ENCODE data around the gene ATOH8.
"Not testable (repeated sequence)": the region's sequence is repeated elsewhere in the genome, so short reads cannot be mapped to it uniquely, and the experiment has no call there.

ATOH8 gene

DNA sequence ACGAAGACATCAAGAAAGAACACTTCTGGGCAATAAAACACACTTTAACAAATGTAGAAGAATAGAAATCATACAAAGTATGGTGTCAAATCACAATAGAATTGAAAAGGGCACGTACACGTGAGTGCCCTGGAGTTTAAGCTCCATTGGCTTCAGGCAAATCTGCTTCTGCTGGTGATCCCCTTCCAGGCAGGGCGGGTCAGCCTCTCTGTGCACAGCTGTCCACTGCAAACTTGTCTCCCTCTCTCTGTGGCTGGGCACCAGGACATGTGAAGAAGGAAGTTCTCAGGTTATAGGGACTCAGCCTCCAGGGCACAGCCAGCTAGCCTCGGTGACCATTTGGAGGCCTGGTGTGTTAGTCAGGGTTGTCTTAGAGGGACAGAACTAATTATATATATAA, 69.0 kb downstream of the ATOH8 start:
- DNase-seq (ENCODE audit: low spot score) = no peak
- ChIA-PET CTCF (interaction anchor here (0.6 to 1.3 kb wide), 3 partner anchors 9 to 257 kb away, joined by 3 to 5 read pairs (median 4); no protein-coding TSS in a partner anchor), POLR2A (ENCODE audit: low non-redundant PET) (no interaction called here)
- TF ChIP-seq, protein P1, sequence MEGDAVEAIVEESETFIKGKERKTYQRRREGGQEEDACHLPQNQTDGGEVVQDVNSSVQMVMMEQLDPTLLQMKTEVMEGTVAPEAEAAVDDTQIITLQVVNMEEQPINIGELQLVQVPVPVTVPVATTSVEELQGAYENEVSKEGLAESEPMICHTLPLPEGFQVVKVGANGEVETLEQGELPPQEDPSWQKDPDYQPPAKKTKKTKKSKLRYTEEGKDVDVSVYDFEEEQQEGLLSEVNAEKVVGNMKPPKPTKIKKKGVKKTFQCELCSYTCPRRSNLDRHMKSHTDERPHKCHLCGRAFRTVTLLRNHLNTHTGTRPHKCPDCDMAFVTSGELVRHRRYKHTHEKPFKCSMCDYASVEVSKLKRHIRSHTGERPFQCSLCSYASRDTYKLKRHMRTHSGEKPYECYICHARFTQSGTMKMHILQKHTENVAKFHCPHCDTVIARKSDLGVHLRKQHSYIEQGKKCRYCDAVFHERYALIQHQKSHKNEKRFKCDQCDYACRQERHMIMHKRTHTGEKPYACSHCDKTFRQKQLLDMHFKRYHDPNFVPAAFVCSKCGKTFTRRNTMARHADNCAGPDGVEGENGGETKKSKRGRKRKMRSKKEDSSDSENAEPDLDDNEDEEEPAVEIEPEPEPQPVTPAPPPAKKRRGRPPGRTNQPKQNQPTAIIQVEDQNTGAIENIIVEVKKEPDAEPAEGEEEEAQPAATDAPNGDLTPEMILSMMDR (conservative IDR thresholded peaks at IDR 0.05; ENCODE audit: low read depth) = no peak
- no peak overlapping the region for H3K27ac ChIP-seq

DNA sequence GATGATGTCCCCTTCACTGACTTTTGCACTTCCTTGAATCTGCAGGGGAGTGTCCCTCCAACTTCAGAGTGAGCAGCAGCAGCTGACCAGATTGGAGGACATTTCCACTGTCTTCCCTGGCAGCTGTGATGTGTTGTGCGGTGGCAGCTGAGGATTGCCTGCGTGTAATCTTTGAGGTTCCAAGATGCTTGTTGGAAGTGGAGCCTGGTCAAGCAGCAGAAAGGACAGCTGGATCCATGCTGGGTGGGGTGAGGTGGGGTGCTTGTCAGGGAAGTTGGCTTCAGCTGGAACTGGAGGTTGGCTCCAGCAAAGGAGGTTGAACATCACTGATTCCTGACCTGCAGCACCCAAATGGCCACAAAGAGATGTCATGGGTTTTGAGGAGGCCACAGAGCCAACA, 70.2 kb downstream of the ATOH8 start:
- TF ChIP-seq, protein P1 (conservative IDR thresholded peaks at IDR 0.05; ENCODE audit: low read depth) = no peak
- ChIA-PET POLR2A (ENCODE audit: low non-redundant PET) (no interaction called here), CTCF (interaction anchor here (1.0 kb wide), 1 partner anchor 9 kb away, joined by 4 read pairs; no protein-coding TSS in a partner anchor)
- H3K27ac ChIP-seq = no peak overlapping the region
- no peak for DNase-seq (ENCODE audit: low spot score)

DNA sequence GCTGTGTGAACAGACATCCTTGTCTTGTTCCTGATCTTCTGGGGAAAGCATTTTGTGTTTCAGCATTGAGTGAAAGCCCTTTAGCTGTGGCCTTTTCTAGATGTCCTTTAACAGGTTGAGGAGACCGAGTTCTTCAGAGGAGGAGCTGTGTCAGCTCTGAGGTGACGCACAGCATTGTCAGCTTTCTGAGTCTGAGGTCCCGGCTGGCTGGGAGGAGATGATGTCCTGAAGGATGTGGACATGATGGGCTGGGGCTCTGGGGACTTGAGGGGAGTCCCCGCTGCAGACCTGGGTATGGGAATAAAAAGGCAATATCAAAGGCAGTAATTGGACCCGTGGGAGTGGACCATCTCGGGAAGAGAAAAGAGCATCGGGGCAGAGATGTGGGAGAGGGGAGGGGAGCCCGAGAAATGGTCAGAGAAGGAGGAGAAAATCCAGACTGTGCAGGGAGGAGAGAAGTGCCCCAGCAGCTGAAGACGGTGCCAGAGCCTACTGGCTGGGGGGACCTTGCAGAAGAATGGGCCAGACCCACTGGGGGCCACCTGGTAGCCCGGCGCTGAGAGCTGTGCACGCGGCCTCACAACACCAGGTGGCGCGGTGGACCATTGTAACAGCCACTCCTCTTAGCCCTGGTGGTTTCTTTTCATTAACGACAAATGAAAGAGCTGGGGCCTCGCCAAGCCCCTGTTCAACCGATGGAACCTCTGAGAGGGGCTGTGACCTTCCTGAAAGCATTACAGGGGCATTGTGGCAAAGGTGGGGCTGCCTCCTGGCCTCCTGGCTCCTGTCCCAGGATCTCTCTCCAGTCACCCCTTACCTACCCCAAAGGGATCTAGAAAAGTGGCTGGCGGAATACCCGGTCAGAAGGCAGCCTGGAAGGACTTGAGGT, 73.4 kb downstream of the ATOH8 start:
- no peak overlapping the region for H3K27ac ChIP-seq
- TF ChIP-seq, protein P1 (conservative IDR thresholded peaks at IDR 0.05; ENCODE audit: low read depth) = peak; percentile 86
- CTCF ChIA-PET = interaction anchor here (0.5 to 3.3 kb wide), 27 partner anchors 9 to 339 kb away, joined by 3 to 43 read pairs (median 4); partner anchors contain the start of gene ST3GAL5
- peak; percentile 78 for DNase-seq (ENCODE audit: low spot score)
- POLR2A ChIA-PET (ENCODE audit: low non-redundant PET) = interaction anchor here (0.5 kb wide), 2 partner anchors 254 to 259 kb away, joined by 3 read pairs; no protein-coding TSS in a partner anchor

DNA sequence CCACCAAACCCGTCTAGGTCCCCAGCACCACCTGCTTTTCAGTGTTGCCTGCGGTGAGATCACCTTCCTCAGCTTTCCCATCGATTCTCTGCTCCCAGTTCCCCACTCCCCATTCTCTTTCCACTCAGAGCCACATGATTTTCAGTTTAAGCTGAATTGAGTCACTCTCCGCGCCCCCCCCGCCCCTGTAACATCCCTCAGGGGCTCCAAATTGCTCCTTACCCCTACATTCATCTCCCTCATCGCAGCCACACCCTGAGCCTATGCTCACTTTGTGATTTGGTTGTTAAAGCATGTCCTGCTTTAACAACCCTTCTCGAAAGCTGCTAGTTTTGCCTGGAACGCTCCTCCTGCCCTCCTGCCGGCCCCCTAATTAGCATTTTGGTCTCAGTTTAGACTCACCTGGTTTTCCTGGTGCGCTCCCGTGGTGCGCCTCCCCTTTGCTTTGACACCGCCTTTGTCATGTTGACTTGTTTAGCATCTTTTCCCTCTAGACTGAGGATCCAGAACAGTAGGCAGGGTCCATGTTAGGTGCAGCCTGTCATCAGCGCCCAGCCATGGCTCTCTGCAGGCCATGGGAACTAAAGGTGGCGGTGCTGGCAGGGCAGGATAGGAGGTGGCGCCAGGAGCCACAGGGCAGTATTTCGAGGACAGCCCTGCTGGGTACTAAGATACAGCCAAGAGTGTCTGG, 74.2 kb downstream of the ATOH8 start:
- ChIA-PET CTCF (interaction anchor here (0.6 to 3.3 kb wide), 22 partner anchors 10 to 307 kb away, joined by 3 to 43 read pairs (median 4); partner anchors contain the start of gene ST3GAL5), POLR2A (ENCODE audit: low non-redundant PET) (interaction anchor here (0.5 kb wide), 1 partner anchor 259 kb away, joined by 3 read pairs; no protein-coding TSS in a partner anchor)
- TF ChIP-seq, protein P1 (conservative IDR thresholded peaks at IDR 0.05; ENCODE audit: low read depth) = no peak
- no peak overlapping the region for H3K27ac ChIP-seq
- DNase-seq (ENCODE audit: low spot score) = no peak

DNA sequence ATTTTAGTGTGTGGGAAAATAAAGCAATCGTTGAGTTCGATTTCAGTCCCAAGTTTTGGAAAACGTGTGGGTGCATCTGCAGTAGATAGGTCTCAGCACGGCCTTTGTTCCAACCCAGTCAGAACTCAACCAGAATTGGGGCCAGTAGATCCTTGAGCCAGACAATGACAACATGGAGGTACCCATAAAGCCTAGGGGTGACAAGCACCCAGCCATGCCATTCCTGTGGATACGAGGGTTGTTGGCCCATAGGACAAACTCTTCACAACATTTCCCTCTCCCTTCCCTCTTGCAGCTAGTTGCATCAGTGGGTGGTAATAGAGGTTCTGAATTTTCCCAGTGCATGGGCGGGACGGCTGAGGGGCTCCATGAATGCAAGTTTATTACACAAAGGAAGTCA, 74.9 kb downstream of the ATOH8 start:
- TF ChIP-seq, protein P1 (conservative IDR thresholded peaks at IDR 0.05; ENCODE audit: low read depth) = no peak
- no peak overlapping the region for H3K27ac ChIP-seq
- ChIA-PET CTCF (no interaction called here), POLR2A (ENCODE audit: low non-redundant PET) (no interaction called here)
- no peak for DNase-seq (ENCODE audit: low spot score)

DNA sequence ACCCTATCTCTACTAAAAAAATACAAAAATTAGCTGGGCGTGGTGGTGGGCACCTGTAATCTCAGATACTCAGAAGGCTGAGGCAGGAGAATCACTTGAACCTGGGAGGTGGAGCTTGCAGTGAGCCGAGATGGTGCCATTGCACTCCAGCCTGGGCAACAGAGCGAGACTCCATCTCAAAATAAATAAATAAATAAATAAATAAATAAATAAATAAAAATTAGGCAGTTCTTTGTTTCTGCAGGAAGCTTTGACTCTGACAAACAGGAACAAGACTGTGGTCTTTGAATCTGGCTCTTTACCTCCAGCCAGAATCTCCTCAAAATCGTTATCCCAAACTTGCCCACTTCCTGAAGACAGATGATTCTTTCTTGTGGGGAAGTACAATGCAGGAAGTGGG, 75.6 kb downstream of the ATOH8 start:
- POLR2A ChIA-PET (ENCODE audit: low non-redundant PET); CTCF ChIA-PET; H3K27ac ChIP-seq; DNase-seq (ENCODE audit: low spot score): not testable (repeated sequence)
